HG03565 (cell line): Measurements from ENCODE around the gene HDLBP.
"Not testable (repeated sequence)": the region's sequence is repeated elsewhere in the genome, so short reads cannot be mapped to it uniquely, and the experiment has no call there.

Experiments used
- ATAC-seq: cut with Tn5 transposase; IDR thresholded peaks from one replicate; pipeline ENCODE4 v1.9.1; 2021; ENCODE audit warnings: mild to moderate bottlenecking, moderate library complexity; ENCODE audit not compliant: unreplicated experiment

Gene HDLBP

GRCh38 chr2:241304039-241304670 lies 11.3 kb downstream of the HDLBP start:
- no peak for ATAC-seq

- no peak for ATAC-seq
Measured at GRCh38 chr2:241302759-241303651, 12.5 kb downstream of the HDLBP start.

GRCh38 chr2:241302083-241302482 lies 13.4 kb downstream of the HDLBP start:
- no peak for ATAC-seq

- no peak for ATAC-seq
Measured at GRCh38 chr2:241300000-241300399, 15.5 kb downstream of the HDLBP start.

- ATAC-seq = no peak
Measured at GRCh38 chr2:241298673-241299072, 16.8 kb downstream of the HDLBP start.

GRCh38 chr2:241296767-241297166 lies 18.7 kb downstream of the HDLBP start:
- no peak for ATAC-seq

GRCh38 chr2:241295326-241296095 lies 20.0 kb downstream of the HDLBP start:
- ATAC-seq = no peak

GRCh38 chr2:241293378-241293797 lies 22.1 kb downstream of the HDLBP start:
- ATAC-seq = not testable (repeated sequence)

- no peak for ATAC-seq
Measured at GRCh38 chr2:241291977-241292376, 23.5 kb downstream of the HDLBP start.

GRCh38 chr2:241291153-241291552 lies 24.3 kb downstream of the HDLBP start:
- no peak for ATAC-seq

GRCh38 chr2:241289597-241289996 lies 25.9 kb downstream of the HDLBP start:
- ATAC-seq = no peak

GRCh38 chr2:241289053-241289452 lies 26.4 kb downstream of the HDLBP start:
- no peak for ATAC-seq

- ATAC-seq = no peak
Measured at GRCh38 chr2:241288324-241288888, 27.1 kb downstream of the HDLBP start.

GRCh38 chr2:241286348-241287090 lies 29.0 kb downstream of the HDLBP start:
- ATAC-seq = no peak

GRCh38 chr2:241285596-241285995 lies 29.9 kb downstream of the HDLBP start:
- no peak for ATAC-seq

- ATAC-seq = no peak
Measured at GRCh38 chr2:241282555-241282954, 32.9 kb downstream of the HDLBP start.

- ATAC-seq = no peak
Measured at GRCh38 chr2:241280291-241280690, 35.2 kb downstream of the HDLBP start.

GRCh38 chr2:241279828-241280227 lies 35.6 kb downstream of the HDLBP start:
- ATAC-seq = no peak

GRCh38 chr2:241279413-241279812 lies 36.1 kb downstream of the HDLBP start:
- ATAC-seq = no peak

- ATAC-seq = not testable (repeated sequence)
Measured at GRCh38 chr2:241278306-241278705, 37.2 kb downstream of the HDLBP start.
